Neural progenitor cell (in vitro differentiated cells): ENCODE results near the gene GOPC. TPM values are rescaled to one million over a fixed set of nuclear protein-coding genes. Genes with fewer than 3 reads are reported as not detected.

ENCODE experiments used
- DNase-seq: peaks from one replicate; pipeline ENCODE4 v3.0.0-alpha.2; 2016; ENCODE audit warnings: low spot score
- H2AFZ ChIP-seq: fragments of 200-600 bp; sonication (generic); replicated peaks from 2 replicates; pipeline ENCODE4 v1.6.1; 2016; ENCODE audit warnings: antibody characterized with exemption
- H3F3A ChIP-seq: fragments of 200-600 bp; sonication (generic); 2 replicates; pipeline ENCODE4 v1.6.1; 2016; ENCODE audit warnings: antibody characterized with exemption, low read depth
- H3K27ac ChIP-seq: fragments of 200-600 bp; sonication (generic); 2 replicates; pipeline ENCODE4 v1.5.1; 2016; ENCODE audit warnings: mild to moderate bottlenecking
- H3K27me3 ChIP-seq: fragments of 200-600 bp; sonication (generic); 2 replicates; pipeline ENCODE4 v1.6.1; 2016; ENCODE audit warnings: mild to moderate bottlenecking, moderate library complexity
- H3K36me3 ChIP-seq: fragments of 200-600 bp; sonication (generic); 2 replicates; pipeline ENCODE4 v1.5.1; 2016
- H3K4me1 ChIP-seq: fragments of 200-600 bp; sonication (generic); 2 replicates; pipeline ENCODE4 v1.6.1; 2016; ENCODE audit warnings: mixed run types
- H3K4me2 ChIP-seq: fragments of 200-600 bp; sonication (generic); 2 replicates; pipeline ENCODE4 v1.6.1; 2016
- H3K4me3 ChIP-seq: fragments of 200-600 bp; sonication (generic); 2 replicates; pipeline ENCODE4 v1.5.1; 2016
- H3K79me2 ChIP-seq: fragments of 200-600 bp; sonication (generic); 2 replicates; pipeline ENCODE4 v1.6.1; 2016; ENCODE audit warnings: low read depth
- H3K9ac ChIP-seq: fragments of 200-600 bp; sonication (generic); 2 replicates; pipeline ENCODE4 v1.6.1; 2016
- H3K9me3 ChIP-seq: fragments of 200-600 bp; sonication (generic); 2 replicates; pipeline ENCODE4 v1.5.1; 2016; ENCODE audit warnings: low read depth
- H4K20me1 ChIP-seq: fragments of 200-600 bp; sonication (generic); 2 replicates; pipeline ENCODE4 v1.6.1; 2016; ENCODE audit warnings: low read depth
- H3K27ac Mint-ChIP-seq: 3 replicates; pipeline ENCODE4 v1.8.0; 2021; ENCODE audit warnings: mixed read lengths
- H3K27me3 Mint-ChIP-seq: 2 replicates; pipeline ENCODE4 v1.8.0; 2022; ENCODE audit warnings: low read depth, mild to moderate bottlenecking, inconsistent platforms, moderate library complexity, mixed read lengths; ENCODE audit not compliant: insufficient read depth
- H3K36me3 Mint-ChIP-seq: 3 replicates; pipeline ENCODE4 v1.8.0; 2021; ENCODE audit warnings: mixed read lengths
- H3K4me1 Mint-ChIP-seq: 3 replicates; pipeline ENCODE4 v1.8.0; 2021; ENCODE audit warnings: mixed read lengths
- H3K4me3 Mint-ChIP-seq: 3 replicates; pipeline ENCODE4 v1.8.0; 2021; ENCODE audit warnings: mild to moderate bottlenecking, moderate library complexity, mixed read lengths
- H3K9me3 Mint-ChIP-seq: 3 replicates; pipeline ENCODE4 v1.8.0; 2020; ENCODE audit warnings: mixed read lengths
- CTCF ChIP-seq: fragments of 200-600 bp; sonication (generic); IDR thresholded peaks from 2 replicates; pipeline ENCODE4 v1.5.1; 2017; ENCODE audit warnings: antibody characterized with exemption, mild to moderate bottlenecking
- EZH2 ChIP-seq: fragments of 200-600 bp; sonication (generic); IDR thresholded peaks from 2 replicates; pipeline ENCODE4 v1.6.1; 2017; ENCODE audit warnings: antibody characterized with exemption, mild to moderate bottlenecking, moderate library complexity
- EZH2phosphoT487 ChIP-seq: fragments of 200-600 bp; sonication (generic); IDR thresholded peaks from 2 replicates; pipeline ENCODE4 v1.6.1; 2017; ENCODE audit warnings: antibody characterized with exemption
- total RNA-seq: library from RNA; depleted of rRNA; stranded (reverse); fragments of >200 nt; gene quantifications from 2 replicates; pipeline ENCODE4 v1.2.3, GENCODE V29; 2015; ENCODE audit warnings: low replicate concordance

Gene GOPC
- total RNA-seq, 1 donor from 2014 or later: 39.2 TPM

GRCh38 chr6:117615750-117616390 lies 13.6 kb upstream of the GOPC start:
- Mint-ChIP-seq H3K27me3 (peaks cover 3% of the 10 kb centered on the region), H3K4me1 (no peaks in the 10 kb centered on the region), H3K27ac (no peak overlapping the region), H3K4me3 (no peak overlapping the region), H3K9me3 (no peaks in the 10 kb centered on the region), H3K36me3 (no peaks in the 10 kb centered on the region)
- H3K4me1 ChIP-seq: peaks cover 15% of the 10 kb centered on the region
- peak; percentile 39 for DNase-seq
- H3F3A ChIP-seq: no peaks in the 10 kb centered on the region
- H3K79me2 ChIP-seq: no peaks in the 10 kb centered on the region
- H3K4me3 ChIP-seq: no peak overlapping the region
- no peaks in the 10 kb centered on the region for H3K9me3 ChIP-seq
- no peaks in the 10 kb centered on the region for H4K20me1 ChIP-seq
- TF ChIP-seq CTCF (no peak), EZH2phosphoT487 (no peak), EZH2 (no peak)
- H3K27ac ChIP-seq: no peak overlapping the region
- no peak overlapping the region for H3K4me2 ChIP-seq
- no peaks in the 10 kb centered on the region for H3K36me3 ChIP-seq
- H3K9ac ChIP-seq: no peak overlapping the region
- no peak overlapping the region for H2AFZ ChIP-seq
- H3K27me3 ChIP-seq: no peaks in the 10 kb centered on the region

GRCh38 chr6:117613920-117614560 lies 11.7 kb upstream of the GOPC start:
- no peaks in the 10 kb centered on the region for H4K20me1 ChIP-seq
- H3K9me3 ChIP-seq: no peaks in the 10 kb centered on the region
- H3F3A ChIP-seq: no peaks in the 10 kb centered on the region
- no peak overlapping the region for H2AFZ ChIP-seq
- H3K27me3 ChIP-seq: no peaks in the 10 kb centered on the region
- no peak overlapping the region for H3K27ac Mint-ChIP-seq
- no peaks in the 10 kb centered on the region for H3K36me3 Mint-ChIP-seq
- no peaks in the 10 kb centered on the region for H3K4me1 Mint-ChIP-seq
- H3K27ac ChIP-seq: no peak overlapping the region
- peaks cover 3% of the 10 kb centered on the region for H3K27me3 Mint-ChIP-seq
- peak overlapping the region; percentile 16 for H3K4me2 ChIP-seq
- H3K4me3 Mint-ChIP-seq: no peak overlapping the region
- H3K79me2 ChIP-seq: no peaks in the 10 kb centered on the region
- peak; percentile 13 for DNase-seq
- H3K4me1 ChIP-seq: peaks cover 15% of the 10 kb centered on the region
- H3K9me3 Mint-ChIP-seq: no peaks in the 10 kb centered on the region
- no peaks in the 10 kb centered on the region for H3K36me3 ChIP-seq
- no peak overlapping the region for H3K4me3 ChIP-seq
- TF ChIP-seq EZH2: no peak
- TF ChIP-seq CTCF: no peak
- TF ChIP-seq EZH2phosphoT487: no peak
- H3K9ac ChIP-seq: no peak overlapping the region

- Mint-ChIP-seq H3K27me3 (peaks cover 3% of the 10 kb centered on the region), H3K4me3 (no peak overlapping the region), H3K4me1 (peaks cover 3% of the 10 kb centered on the region), H3K9me3 (no peaks in the 10 kb centered on the region), H3K36me3 (no peaks in the 10 kb centered on the region), H3K27ac (no peak overlapping the region)
- Histone ChIP-seq H3F3A (no peaks in the 10 kb centered on the region), H3K9ac (no peak overlapping the region), H3K4me3 (no peak overlapping the region), H3K4me1 (peaks cover 4% of the 10 kb centered on the region), H3K27me3 (no peaks in the 10 kb centered on the region), H3K79me2 (no peaks in the 10 kb centered on the region), H4K20me1 (no peaks in the 10 kb centered on the region), H3K36me3 (no peaks in the 10 kb centered on the region), H2AFZ (no peak overlapping the region), H3K27ac (no peak overlapping the region), H3K4me2 (no peak overlapping the region), H3K9me3 (no peaks in the 10 kb centered on the region)
- no peak for DNase-seq
- TF ChIP-seq EZH2phosphoT487 (no peak), CTCF (no peak), EZH2 (no peak)
Observed at GRCh38 chr6:117607511-117607910, 5.2 kb upstream of the GOPC start.
